HepG2 (cell line): ENCODE measurements around the gene FGA. TPM values are rescaled to one million over a fixed set of nuclear protein-coding genes. Genes with fewer than 3 reads are reported as not detected.

Source experiments
- ATAC-seq: fragments of 200-7000 bp; cut with Tn5 transposase; 3 replicates; pipeline ENCODE4 v1.9.1; 2020; ENCODE audit warnings: mild to moderate bottlenecking, moderate library complexity
- BruUV-seq: library from RNA; stranded (reverse); fragments of 400-500 nt; replicated peaks from 2 replicates; lab custom pipeline; 2021; lab: Mats Ljungman, UMichigan
- CTCF ChIA-PET: fragments of 300-600 bp; formaldehyde crosslinking; extraction: SDS; loops from one replicate; lab custom pipeline; 2021; ENCODE audit warnings: low total read pairs, inconsistent platforms, low intra/inter-chr PET ratio; lab: Yijun Ruan, JAX
- POLR2A ChIA-PET: fragments of 350-600 bp; sonication (Branson Sonifier 250); formaldehyde crosslinking; loops from one replicate; lab custom pipeline; 2020; ENCODE audit warnings: antibody characterized with exemption, inconsistent platforms; lab: Yijun Ruan, JAX
- DNase-seq: peaks from one replicate; pipeline ENCODE4 v3.0.0-alpha.2; 2015; ENCODE audit warnings: low spot score
- FAIRE-seq: peaks from 3 replicates; lab custom pipeline; 2011; peaks lifted over from hg19 to GRCh38; lab: Jason Lieb, UNC
- H2AFZ ChIP-seq: one replicate; pipeline ENCODE4 v1.6.1; 2011; ENCODE audit warnings: low read length, inconsistent platforms
- H3K27ac ChIP-seq: fragments of 300-600 bp; 3 replicates; pipeline ENCODE4 v1.8.0; 2011; ENCODE audit warnings: mixed run types, mild to moderate bottlenecking, mixed read lengths, low read length, inconsistent platforms; ENCODE audit not compliant: insufficient read depth; ENCODE audit errors: extremely low read length
- H3K27me3 ChIP-seq, 2 experiments: fragments of 200-600 bp in 1 of 2; 2 replicates in 1 of 2; 3 replicates in 1 of 2; pipeline versions ENCODE4 v1.6.0 to v1.8.0; 2011; ENCODE audit warnings: low read length in 2 of 2, mild to moderate bottlenecking in 2 of 2, moderate library complexity in 2 of 2, inconsistent platforms in 1 of 2; ENCODE audit not compliant: insufficient read depth in 2 of 2, control insufficient read depth in 1 of 2
- H3K36me3 ChIP-seq, 2 experiments: fragments of 200-600 bp in 1 of 2; replicated peaks in 1 of 2; 2 replicates in 1 of 2; 3 replicates in 1 of 2; pipeline versions ENCODE4 v1.5.1 to v1.8.0; 2011; ENCODE audit warnings: low read length in 2 of 2, inconsistent platforms in 1 of 2; ENCODE audit not compliant: insufficient read depth in 2 of 2, control insufficient read depth in 1 of 2
- H3K4me1 ChIP-seq: 2 replicates; pipeline ENCODE4 v1.5.1; 2012; ENCODE audit warnings: low read length, inconsistent platforms; ENCODE audit not compliant: insufficient read depth
- H3K4me2 ChIP-seq: 2 replicates; pipeline ENCODE4 v1.6.0; 2011; ENCODE audit warnings: low read depth, low read length, inconsistent platforms
- H3K4me3 ChIP-seq, 3 experiments: fragments of 200-600 bp in 1 of 3; sonication (generic), shearing (Covaris generic) in 1 of 3; replicated peaks in 1 of 3; 2 replicates each; pipeline ENCODE4 v1.5.1; 2011 to 2016; ENCODE audit warnings: low read length in 3 of 3, inconsistent platforms in 2 of 3, low read depth in 2 of 3, mild to moderate bottlenecking in 2 of 3, control low read depth in 1 of 3, mixed read lengths in 1 of 3; ENCODE audit not compliant: insufficient read depth in 1 of 3
- H3K79me2 ChIP-seq: one replicate; pipeline ENCODE4 v1.6.1; 2011; ENCODE audit warnings: low read length, inconsistent platforms; ENCODE audit not compliant: insufficient read depth
- H3K9ac ChIP-seq: 2 replicates; pipeline ENCODE4 v1.6.0; 2011; ENCODE audit warnings: mild to moderate bottlenecking, low read depth, low read length, inconsistent platforms; ENCODE audit not compliant: insufficient read depth
- H3K9me3 ChIP-seq: 2 replicates; pipeline ENCODE4 v1.5.1; 2012; ENCODE audit warnings: mild to moderate bottlenecking, low read length
- H4K20me1 ChIP-seq: 2 replicates; pipeline ENCODE4 v1.6.0; 2011; ENCODE audit warnings: inconsistent platforms, mild to moderate bottlenecking, low read length, moderate library complexity; ENCODE audit not compliant: insufficient read depth
- CBX2 ChIP-seq, 2 experiments: fragments of 200-600 bp in 1 of 2; sonication (generic); formaldehyde crosslinking in 1 of 2; IDR thresholded peaks; 2 replicates each; pipeline versions ENCODE4 v1.7.0 to v1.8.1; 2018 to 2022; ENCODE audit warnings: low read depth in 2 of 2, low read length in 1 of 2, mild to moderate bottlenecking in 1 of 2, missing genetic modification reagents in 1 of 2
- PHF5A ChIP-seq: IDR thresholded peaks from one replicate; pipeline ENCODE4 v1.6.1; 2018; ENCODE audit warnings: low read depth, missing genetic modification reagents; ENCODE audit not compliant: unreplicated experiment
- TMF1 ChIP-seq: sonication (generic); formaldehyde crosslinking; IDR thresholded peaks from 2 replicates; pipeline ENCODE4 v1.8.1; 2022; ENCODE audit warnings: low read depth, missing genetic modification reagents
- ZNF367 ChIP-seq: sonication (generic); formaldehyde crosslinking; IDR thresholded peaks from 2 replicates; pipeline ENCODE4 v1.4.0; 2020; ENCODE audit warnings: missing genetic modification reagents, borderline replicate concordance
- WGBS: methylation state at CpG from one replicate; pipeline ENCODE4 v1.1.6; 2017; ENCODE audit warnings: low lambda C conversion rate; 5-methylcytosine and 5-hydroxymethylcytosine counted together
- in situ Hi-C: cut with HindIII; loops from 2 replicates; pipeline ENCODE4 v1.10.0; 2017; ENCODE audit warnings: low pct_unique_long_range_greater_than_20kb; ENCODE audit not compliant: extremely low pct_ligation_motif_present
- intact Hi-C: fragments of 100-400 bp; cut with micrococcal nuclease; formaldehyde crosslinking; loops from one replicate; pipeline ENCODE4 v1.10.0; 2022; ENCODE audit not compliant: unreplicated experiment
- polyA plus RNA-seq, 8 experiments: library from polyadenylated mRNA; depleted of rRNA in 3 of 8; stranded (reverse) in 7 of 8; unstranded in 1 of 8; fragments of >200 nt; fragmentation: Illumina TruSeq in 4 of 8; extraction: Trizol in 4 of 8; gene quantifications; 2 replicates each; pipeline versions ENCODE4 v1.2.1 to v1.2.3, GENCODE V29; 2011 to 2016; ENCODE audit warnings: low read depth in 4 of 8, missing spikeins in 1 of 8, mixed read lengths in 1 of 8; ENCODE audit not compliant: insufficient read depth in 1 of 8
- total RNA-seq, 5 experiments: library from RNA; depleted of rRNA; stranded (reverse); fragments of >200 nt; fragmentation: Illumina TruSeq; extraction: Trizol; gene quantifications; 2 replicates each; pipeline ENCODE4 v1.2.3, GENCODE V29; 2016; ENCODE audit warnings: low read depth in 1 of 5
- TF ChIP-seq, protein P1 (sequence below): IDR thresholded peaks from 2 replicates; pipeline ENCODE4 v1.4.0; 2020; ENCODE audit warnings: mild to moderate bottlenecking, missing genetic modification reagents
- TF ChIP-seq, protein P2 (sequence below): sonication (generic); formaldehyde crosslinking; IDR thresholded peaks from 2 replicates; pipeline ENCODE4 v1.4.0; 2020; ENCODE audit warnings: mild to moderate bottlenecking, missing genetic modification reagents
- TF ChIP-seq, protein P3 (sequence below): sonication (generic); formaldehyde crosslinking; IDR thresholded peaks from 2 replicates; pipeline ENCODE4 v1.8.1; 2022; ENCODE audit warnings: mild to moderate bottlenecking, missing genetic modification reagents

FGA gene
- total and polyA plus RNA-seq, 2 of the 13 experiments (the other 11 are each of a cell fraction or from before 2014, with no cell fraction given), result 640 to 1,523 TPM

DNA sequence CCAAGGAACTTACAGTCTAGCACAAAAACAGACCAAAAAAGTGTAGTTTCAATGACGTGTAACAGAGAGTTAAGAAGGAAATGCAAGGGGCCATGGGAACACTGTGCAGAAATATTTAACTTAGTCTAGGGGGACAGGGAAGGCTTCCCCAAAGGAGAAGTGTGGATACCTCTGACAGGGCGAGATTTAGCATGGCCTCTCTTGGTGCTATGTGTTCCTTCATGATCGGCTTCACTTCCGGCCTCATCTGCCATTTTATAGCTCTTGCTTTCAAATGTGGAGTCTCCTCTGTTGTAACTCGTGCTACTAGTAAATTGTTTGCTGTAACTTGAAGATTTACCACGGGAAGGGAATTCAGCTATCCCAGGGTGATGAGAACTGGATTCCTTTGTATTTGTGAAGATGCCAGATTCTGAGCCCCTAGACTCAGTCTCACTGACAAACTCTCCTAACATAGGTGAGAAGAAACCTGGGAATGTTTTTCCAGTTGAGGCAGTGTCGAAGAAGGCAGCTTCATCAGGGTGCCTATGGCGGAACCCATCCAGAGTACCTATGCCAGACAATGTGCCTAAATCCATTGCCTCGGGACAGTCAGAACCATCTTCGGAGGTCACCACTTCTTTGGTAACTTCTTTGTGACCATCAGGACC is 5.0 kb downstream of the FGA start (continued):
- TF ChIP-seq, protein P1, sequence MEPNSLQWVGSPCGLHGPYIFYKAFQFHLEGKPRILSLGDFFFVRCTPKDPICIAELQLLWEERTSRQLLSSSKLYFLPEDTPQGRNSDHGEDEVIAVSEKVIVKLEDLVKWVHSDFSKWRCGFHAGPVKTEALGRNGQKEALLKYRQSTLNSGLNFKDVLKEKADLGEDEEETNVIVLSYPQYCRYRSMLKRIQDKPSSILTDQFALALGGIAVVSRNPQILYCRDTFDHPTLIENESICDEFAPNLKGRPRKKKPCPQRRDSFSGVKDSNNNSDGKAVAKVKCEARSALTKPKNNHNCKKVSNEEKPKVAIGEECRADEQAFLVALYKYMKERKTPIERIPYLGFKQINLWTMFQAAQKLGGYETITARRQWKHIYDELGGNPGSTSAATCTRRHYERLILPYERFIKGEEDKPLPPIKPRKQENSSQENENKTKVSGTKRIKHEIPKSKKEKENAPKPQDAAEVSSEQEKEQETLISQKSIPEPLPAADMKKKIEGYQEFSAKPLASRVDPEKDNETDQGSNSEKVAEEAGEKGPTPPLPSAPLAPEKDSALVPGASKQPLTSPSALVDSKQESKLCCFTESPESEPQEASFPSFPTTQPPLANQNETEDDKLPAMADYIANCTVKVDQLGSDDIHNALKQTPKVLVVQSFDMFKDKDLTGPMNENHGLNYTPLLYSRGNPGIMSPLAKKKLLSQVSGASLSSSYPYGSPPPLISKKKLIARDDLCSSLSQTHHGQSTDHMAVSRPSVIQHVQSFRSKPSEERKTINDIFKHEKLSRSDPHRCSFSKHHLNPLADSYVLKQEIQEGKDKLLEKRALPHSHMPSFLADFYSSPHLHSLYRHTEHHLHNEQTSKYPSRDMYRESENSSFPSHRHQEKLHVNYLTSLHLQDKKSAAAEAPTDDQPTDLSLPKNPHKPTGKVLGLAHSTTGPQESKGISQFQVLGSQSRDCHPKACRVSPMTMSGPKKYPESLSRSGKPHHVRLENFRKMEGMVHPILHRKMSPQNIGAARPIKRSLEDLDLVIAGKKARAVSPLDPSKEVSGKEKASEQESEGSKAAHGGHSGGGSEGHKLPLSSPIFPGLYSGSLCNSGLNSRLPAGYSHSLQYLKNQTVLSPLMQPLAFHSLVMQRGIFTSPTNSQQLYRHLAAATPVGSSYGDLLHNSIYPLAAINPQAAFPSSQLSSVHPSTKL (CRISPR knock-in tag), result no peak

- in situ Hi-C loops, result no loop called here
- Histone ChIP-seq H3K4me3 (no peak overlapping the region), H3K4me1 (peaks cover 54% of the 10 kb centered on the region), H4K20me1 (no peaks in the 10 kb centered on the region), H3K79me2 (peaks cover 13% of the 10 kb centered on the region), H2AFZ (no peak overlapping the region), H3K9ac (no peak overlapping the region), H3K27me3 (no peaks in the 10 kb centered on the region), H3K36me3 (peaks cover 3 to 26% of the 10 kb centered on the region in 2 experiments), H3K4me2 (peak overlapping the region; percentile 9; the same call in 1 of the 2 replicates), H3K9me3 (no peaks in the 10 kb centered on the region), H3K27ac (peak overlapping the region; percentile 17)
- intact Hi-C loops, result no loop called here
- ChIA-PET POLR2A (interaction anchor here (1.1 to 16.0 kb wide), 6 partner anchors 10 to 35 kb away, joined by 3 to 468 read pairs (median 24); partner anchors contain the start of gene FGG), CTCF (interaction anchor here (0.6 kb wide), 1 partner anchor 23 kb away, joined by 3 read pairs; no protein-coding TSS in a partner anchor)
- DNase-seq, result no peak
- 89% methylated on average over 4 of the region's 5 CpGs for WGBS
- no TSS peak for BruUV-seq
- no peak for FAIRE-seq
- ATAC-seq, result peak; percentile 68
- TF ChIP-seq CBX2 (IDR thresholded peaks at IDR 0.05; ENCODE audit: low read depth, low read length) (no peak), CBX2 (CRISPR knock-in tag; IDR thresholded peaks at IDR 0.05; ENCODE audit: low read depth) (no peak), PHF5A (CRISPR knock-in tag) (peak; percentile 43), ZNF367 (CRISPR knock-in tag) (0 out of 2 replicates have a peak, but pooled peaks have one; percentile 55), TMF1 (CRISPR knock-in tag) (0 out of 2 replicates have a peak, but pooled peaks have one; percentile 25)
- TF ChIP-seq, protein P2, sequence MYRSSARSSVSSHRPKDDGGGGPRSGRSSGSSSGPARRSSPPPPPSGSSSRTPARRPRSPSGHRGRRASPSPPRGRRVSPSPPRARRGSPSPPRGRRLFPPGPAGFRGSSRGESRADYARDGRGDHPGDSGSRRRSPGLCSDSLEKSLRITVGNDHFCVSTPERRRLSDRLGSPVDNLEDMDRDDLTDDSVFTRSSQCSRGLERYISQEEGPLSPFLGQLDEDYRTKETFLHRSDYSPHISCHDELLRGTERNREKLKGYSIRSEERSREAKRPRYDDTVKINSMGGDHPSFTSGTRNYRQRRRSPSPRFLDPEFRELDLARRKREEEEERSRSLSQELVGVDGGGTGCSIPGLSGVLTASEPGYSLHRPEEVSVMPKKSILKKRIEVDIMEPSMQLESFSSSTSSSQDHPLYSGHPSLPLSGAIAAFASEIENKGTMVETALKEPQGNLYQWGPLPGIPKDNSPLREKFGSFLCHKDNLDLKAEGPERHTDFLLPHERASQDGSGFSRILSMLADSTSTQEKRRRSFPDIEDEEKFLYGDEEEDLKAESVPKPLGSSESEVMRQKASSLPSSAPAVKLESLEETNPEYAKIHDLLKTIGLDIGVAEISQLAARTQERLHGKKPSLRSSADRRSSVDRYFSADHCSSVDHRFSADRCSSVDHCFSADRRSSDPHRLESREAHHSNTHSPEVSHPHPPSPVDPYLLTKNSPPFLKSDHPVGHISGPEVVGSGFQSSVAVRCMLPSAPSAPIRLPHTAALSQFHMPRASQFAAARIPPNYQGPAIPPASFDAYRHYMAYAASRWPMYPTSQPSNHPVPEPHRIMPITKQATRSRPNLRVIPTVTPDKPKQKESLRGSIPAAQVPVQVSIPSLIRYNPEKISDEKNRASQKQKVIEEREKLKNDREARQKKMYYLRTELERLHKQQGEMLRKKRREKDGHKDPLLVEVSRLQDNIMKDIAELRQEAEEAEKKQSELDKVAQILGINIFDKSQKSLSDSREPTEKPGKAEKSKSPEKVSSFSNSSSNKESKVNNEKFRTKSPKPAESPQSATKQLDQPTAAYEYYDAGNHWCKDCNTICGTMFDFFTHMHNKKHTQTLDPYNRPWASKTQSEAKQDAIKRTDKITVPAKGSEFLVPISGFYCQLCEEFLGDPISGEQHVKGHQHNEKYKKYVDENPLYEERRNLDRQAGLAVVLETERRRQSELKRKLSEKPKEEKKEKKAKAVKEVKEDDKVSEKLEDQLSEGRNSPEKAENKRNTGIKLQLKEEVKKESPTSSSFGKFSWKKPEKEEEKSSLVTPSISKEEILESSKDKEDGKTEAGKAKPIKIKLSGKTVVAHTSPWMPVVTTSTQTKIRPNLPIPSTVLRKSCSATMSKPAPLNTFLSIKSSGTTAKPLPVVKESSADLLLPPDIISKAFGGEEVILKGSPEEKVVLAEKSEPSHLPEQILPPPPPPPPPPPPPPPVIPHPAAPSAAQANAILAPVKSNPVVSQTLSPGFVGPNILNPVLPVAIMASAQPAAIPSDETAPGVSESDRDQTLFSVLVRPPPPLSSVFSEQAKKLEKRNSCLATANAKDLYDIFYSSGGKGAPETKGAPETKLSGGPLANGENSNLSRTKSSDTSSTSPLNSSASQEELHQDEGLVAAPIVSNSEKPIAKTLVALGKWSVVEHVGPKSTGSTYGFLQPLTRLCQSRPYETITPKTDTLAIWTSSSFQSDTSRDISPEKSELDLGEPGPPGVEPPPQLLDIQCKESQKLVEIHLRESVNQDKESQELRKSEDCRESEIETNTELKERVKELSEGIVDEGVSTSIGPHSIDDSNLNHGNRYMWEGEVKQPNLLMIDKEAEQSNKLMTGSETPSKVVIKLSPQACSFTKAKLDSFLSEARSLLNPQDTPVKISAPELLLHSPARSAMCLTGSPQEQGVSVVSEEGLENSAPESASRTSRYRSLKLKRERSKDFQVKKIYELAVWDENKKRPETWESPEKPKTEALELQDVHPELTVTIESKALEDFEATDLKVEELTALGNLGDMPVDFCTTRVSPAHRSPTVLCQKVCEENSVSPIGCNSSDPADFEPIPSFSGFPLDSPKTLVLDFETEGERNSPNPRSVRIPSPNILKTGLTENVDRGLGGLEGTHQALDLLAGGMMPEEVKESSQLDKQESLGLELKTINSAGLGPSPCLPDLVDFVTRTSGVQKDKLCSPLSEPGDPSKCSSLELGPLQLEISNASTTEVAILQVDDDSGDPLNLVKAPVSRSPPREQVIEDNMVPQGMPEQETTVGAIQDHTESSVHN (CRISPR knock-in tag), result peak; percentile 95
- TF ChIP-seq, protein P3, sequence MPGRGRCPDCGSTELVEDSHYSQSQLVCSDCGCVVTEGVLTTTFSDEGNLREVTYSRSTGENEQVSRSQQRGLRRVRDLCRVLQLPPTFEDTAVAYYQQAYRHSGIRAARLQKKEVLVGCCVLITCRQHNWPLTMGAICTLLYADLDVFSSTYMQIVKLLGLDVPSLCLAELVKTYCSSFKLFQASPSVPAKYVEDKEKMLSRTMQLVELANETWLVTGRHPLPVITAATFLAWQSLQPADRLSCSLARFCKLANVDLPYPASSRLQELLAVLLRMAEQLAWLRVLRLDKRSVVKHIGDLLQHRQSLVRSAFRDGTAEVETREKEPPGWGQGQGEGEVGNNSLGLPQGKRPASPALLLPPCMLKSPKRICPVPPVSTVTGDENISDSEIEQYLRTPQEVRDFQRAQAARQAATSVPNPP, result peak; percentile 45; the same call in 1 of the 2 replicates
These were observed 6.3 kb downstream of the FGA start for GRCh38 chr4:154584259-154584658.
